Neural progenitor cell (in vitro differentiated cells): ENCODE measurements around the gene MYO18B. TPM values are rescaled to one million over a fixed set of nuclear protein-coding genes. Genes with fewer than 3 reads are reported as not detected.

Experiments used
- DNase-seq: peaks from one replicate; pipeline ENCODE4 v3.0.0-alpha.2; 2016; ENCODE audit warnings: low spot score
- H2AFZ ChIP-seq: fragments of 200-600 bp; sonication (generic); replicated peaks from 2 replicates; pipeline ENCODE4 v1.6.1; 2016; ENCODE audit warnings: antibody characterized with exemption
- H3F3A ChIP-seq: fragments of 200-600 bp; sonication (generic); 2 replicates; pipeline ENCODE4 v1.6.1; 2016; ENCODE audit warnings: antibody characterized with exemption, low read depth
- H3K27ac ChIP-seq: fragments of 200-600 bp; sonication (generic); 2 replicates; pipeline ENCODE4 v1.5.1; 2016; ENCODE audit warnings: mild to moderate bottlenecking
- H3K27me3 ChIP-seq: fragments of 200-600 bp; sonication (generic); 2 replicates; pipeline ENCODE4 v1.6.1; 2016; ENCODE audit warnings: mild to moderate bottlenecking, moderate library complexity
- H3K36me3 ChIP-seq: fragments of 200-600 bp; sonication (generic); 2 replicates; pipeline ENCODE4 v1.5.1; 2016
- H3K4me1 ChIP-seq: fragments of 200-600 bp; sonication (generic); 2 replicates; pipeline ENCODE4 v1.6.1; 2016; ENCODE audit warnings: mixed run types
- H3K4me2 ChIP-seq: fragments of 200-600 bp; sonication (generic); 2 replicates; pipeline ENCODE4 v1.6.1; 2016
- H3K4me3 ChIP-seq: fragments of 200-600 bp; sonication (generic); 2 replicates; pipeline ENCODE4 v1.5.1; 2016
- H3K79me2 ChIP-seq: fragments of 200-600 bp; sonication (generic); 2 replicates; pipeline ENCODE4 v1.6.1; 2016; ENCODE audit warnings: low read depth
- H3K9ac ChIP-seq: fragments of 200-600 bp; sonication (generic); 2 replicates; pipeline ENCODE4 v1.6.1; 2016
- H3K9me3 ChIP-seq: fragments of 200-600 bp; sonication (generic); 2 replicates; pipeline ENCODE4 v1.5.1; 2016; ENCODE audit warnings: low read depth
- H4K20me1 ChIP-seq: fragments of 200-600 bp; sonication (generic); 2 replicates; pipeline ENCODE4 v1.6.1; 2016; ENCODE audit warnings: low read depth
- H3K27ac Mint-ChIP-seq: 3 replicates; pipeline ENCODE4 v1.8.0; 2021; ENCODE audit warnings: mixed read lengths
- H3K27me3 Mint-ChIP-seq: 2 replicates; pipeline ENCODE4 v1.8.0; 2022; ENCODE audit warnings: low read depth, mild to moderate bottlenecking, inconsistent platforms, moderate library complexity, mixed read lengths; ENCODE audit not compliant: insufficient read depth
- H3K36me3 Mint-ChIP-seq: 3 replicates; pipeline ENCODE4 v1.8.0; 2021; ENCODE audit warnings: mixed read lengths
- H3K4me1 Mint-ChIP-seq: 3 replicates; pipeline ENCODE4 v1.8.0; 2021; ENCODE audit warnings: mixed read lengths
- H3K4me3 Mint-ChIP-seq: 3 replicates; pipeline ENCODE4 v1.8.0; 2021; ENCODE audit warnings: mild to moderate bottlenecking, moderate library complexity, mixed read lengths
- H3K9me3 Mint-ChIP-seq: 3 replicates; pipeline ENCODE4 v1.8.0; 2020; ENCODE audit warnings: mixed read lengths
- EZH2 ChIP-seq: fragments of 200-600 bp; sonication (generic); IDR thresholded peaks from 2 replicates; pipeline ENCODE4 v1.6.1; 2017; ENCODE audit warnings: antibody characterized with exemption, mild to moderate bottlenecking, moderate library complexity
- EZH2phosphoT487 ChIP-seq: fragments of 200-600 bp; sonication (generic); IDR thresholded peaks from 2 replicates; pipeline ENCODE4 v1.6.1; 2017; ENCODE audit warnings: antibody characterized with exemption
- total RNA-seq: library from RNA; depleted of rRNA; stranded (reverse); fragments of >200 nt; gene quantifications from 2 replicates; pipeline ENCODE4 v1.2.3, GENCODE V29; 2015; ENCODE audit warnings: low replicate concordance
- TF ChIP-seq, protein P1 (sequence below): fragments of 200-600 bp; sonication (generic); IDR thresholded peaks from 2 replicates; pipeline ENCODE4 v1.5.1; 2017; ENCODE audit warnings: antibody characterized with exemption, mild to moderate bottlenecking

The MYO18B gene
- total RNA-seq, 1 donor from 2014 or later, result not detected

DNA sequence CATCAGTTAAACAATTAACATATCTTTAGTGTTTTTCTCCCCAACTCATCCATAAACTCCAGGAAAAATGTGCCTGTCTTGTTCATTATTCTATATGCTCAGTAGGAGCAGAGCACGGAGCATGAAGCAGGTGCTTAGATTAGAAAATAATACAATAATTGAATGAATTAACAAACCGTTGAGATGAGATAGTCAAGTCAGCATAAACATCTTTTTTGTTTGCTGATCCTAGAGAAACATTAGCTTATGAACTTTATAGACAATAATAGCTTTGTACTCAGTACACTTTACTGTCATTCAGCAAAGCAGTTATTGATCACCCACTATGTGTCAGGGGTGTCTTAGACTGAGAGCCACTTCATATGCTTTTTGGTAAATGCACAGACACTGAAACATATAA is 322.1 kb downstream of the MYO18B start:
- Mint-ChIP-seq H3K27me3 (peaks cover 4% of the 10 kb centered on the region), H3K9me3 (peaks cover 1% of the 10 kb centered on the region), H3K4me1 (peaks cover 67% of the 10 kb centered on the region), H3K36me3 (no peaks in the 10 kb centered on the region), H3K4me3 (no peak overlapping the region), H3K27ac (no peak overlapping the region)
- Histone ChIP-seq H3K27me3 (no peaks in the 10 kb centered on the region), H3K9ac (no peak overlapping the region), H3K36me3 (no peaks in the 10 kb centered on the region), H3K79me2 (no peaks in the 10 kb centered on the region), H3K9me3 (no peaks in the 10 kb centered on the region), H2AFZ (no peak overlapping the region), H3K27ac (no peak overlapping the region), H3K4me2 (no peak overlapping the region), H4K20me1 (peaks cover 3% of the 10 kb centered on the region), H3F3A (peaks cover 37% of the 10 kb centered on the region), H3K4me3 (no peak overlapping the region), H3K4me1 (peaks cover 47% of the 10 kb centered on the region)
- no peak for TF ChIP-seq EZH2phosphoT487
- TF ChIP-seq EZH2, result no peak
- TF ChIP-seq, protein P1, sequence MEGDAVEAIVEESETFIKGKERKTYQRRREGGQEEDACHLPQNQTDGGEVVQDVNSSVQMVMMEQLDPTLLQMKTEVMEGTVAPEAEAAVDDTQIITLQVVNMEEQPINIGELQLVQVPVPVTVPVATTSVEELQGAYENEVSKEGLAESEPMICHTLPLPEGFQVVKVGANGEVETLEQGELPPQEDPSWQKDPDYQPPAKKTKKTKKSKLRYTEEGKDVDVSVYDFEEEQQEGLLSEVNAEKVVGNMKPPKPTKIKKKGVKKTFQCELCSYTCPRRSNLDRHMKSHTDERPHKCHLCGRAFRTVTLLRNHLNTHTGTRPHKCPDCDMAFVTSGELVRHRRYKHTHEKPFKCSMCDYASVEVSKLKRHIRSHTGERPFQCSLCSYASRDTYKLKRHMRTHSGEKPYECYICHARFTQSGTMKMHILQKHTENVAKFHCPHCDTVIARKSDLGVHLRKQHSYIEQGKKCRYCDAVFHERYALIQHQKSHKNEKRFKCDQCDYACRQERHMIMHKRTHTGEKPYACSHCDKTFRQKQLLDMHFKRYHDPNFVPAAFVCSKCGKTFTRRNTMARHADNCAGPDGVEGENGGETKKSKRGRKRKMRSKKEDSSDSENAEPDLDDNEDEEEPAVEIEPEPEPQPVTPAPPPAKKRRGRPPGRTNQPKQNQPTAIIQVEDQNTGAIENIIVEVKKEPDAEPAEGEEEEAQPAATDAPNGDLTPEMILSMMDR, result no peak
- no peak for DNase-seq

DNA sequence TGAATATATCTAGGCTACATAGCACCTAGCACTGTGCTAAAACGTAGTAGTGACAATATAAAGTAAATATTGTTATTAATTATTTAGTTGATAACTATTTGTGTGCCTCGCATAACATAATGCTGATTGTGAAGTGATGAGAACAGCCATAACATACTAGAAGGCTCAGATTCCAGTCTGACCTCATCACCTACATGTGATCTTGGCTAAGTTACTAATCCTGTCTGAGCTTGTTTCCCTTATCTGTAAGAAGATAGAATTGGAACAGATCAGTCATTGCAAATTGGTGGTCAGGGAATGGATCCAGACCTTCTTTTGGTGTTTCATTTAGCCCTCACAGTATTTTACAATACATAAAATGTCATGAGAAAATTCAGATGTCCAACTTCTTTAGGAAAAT is 323.9 kb downstream of the MYO18B start:
- peak overlapping the region; percentile 88 for H3K27ac ChIP-seq
- no peaks in the 10 kb centered on the region for H3K79me2 ChIP-seq
- no peak overlapping the region for H3K9ac ChIP-seq
- H3K4me3 ChIP-seq, result peak overlapping the region; percentile 8
- H3K4me1 ChIP-seq, result peaks cover 42% of the 10 kb centered on the region
- no peaks in the 10 kb centered on the region for H3K9me3 ChIP-seq
- Mint-ChIP-seq H3K27me3 (peaks cover 4% of the 10 kb centered on the region), H3K9me3 (peaks cover 7% of the 10 kb centered on the region), H3K4me3 (no peak overlapping the region), H3K36me3 (no peaks in the 10 kb centered on the region), H3K4me1 (peaks cover 60% of the 10 kb centered on the region), H3K27ac (peak overlapping the region; percentile 99)
- H3K4me2 ChIP-seq, result peak overlapping the region; percentile 62
- no peaks in the 10 kb centered on the region for H3K27me3 ChIP-seq
- peaks cover 37% of the 10 kb centered on the region for H3F3A ChIP-seq
- no peak for DNase-seq
- peaks cover 3% of the 10 kb centered on the region for H4K20me1 ChIP-seq
- H2AFZ ChIP-seq, result no peak overlapping the region
- no peaks in the 10 kb centered on the region for H3K36me3 ChIP-seq
- TF ChIP-seq, protein P1, result no peak

DNA sequence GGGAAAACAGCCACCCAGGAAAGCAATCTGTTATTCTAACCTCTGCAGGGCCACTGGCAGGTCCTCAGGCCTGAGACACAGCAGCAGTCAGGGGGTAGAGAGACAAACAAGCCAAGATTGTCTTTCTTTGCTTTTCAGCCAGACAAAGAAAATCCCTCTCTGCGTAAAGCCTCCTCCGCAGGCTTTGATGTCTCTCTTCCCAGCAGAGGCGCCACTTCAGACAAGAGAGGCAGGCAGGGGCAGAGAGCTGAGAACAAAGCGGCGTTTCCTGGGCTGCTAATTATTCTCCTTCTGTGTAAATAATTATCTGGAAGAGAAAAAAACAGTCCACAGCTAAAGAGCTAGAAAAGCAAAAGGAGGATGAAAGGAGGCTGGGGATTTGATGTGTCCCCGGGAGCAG is 324.5 kb downstream of the MYO18B start:
- Histone ChIP-seq H3F3A (peaks cover 37% of the 10 kb centered on the region), H3K4me1 (peaks cover 42% of the 10 kb centered on the region), H3K4me3 (peak overlapping the region; percentile 8), H3K9me3 (no peaks in the 10 kb centered on the region), H3K4me2 (peak overlapping the region; percentile 62), H2AFZ (no peak overlapping the region), H3K9ac (no peak overlapping the region), H4K20me1 (peaks cover 3% of the 10 kb centered on the region), H3K27me3 (no peaks in the 10 kb centered on the region), H3K79me2 (no peaks in the 10 kb centered on the region), H3K36me3 (no peaks in the 10 kb centered on the region), H3K27ac (peak overlapping the region; percentile 88)
- Mint-ChIP-seq H3K27ac (peak overlapping the region; percentile 99), H3K4me1 (peaks cover 53% of the 10 kb centered on the region), H3K36me3 (no peaks in the 10 kb centered on the region), H3K4me3 (peak overlapping the region; percentile 76), H3K9me3 (peaks cover 7% of the 10 kb centered on the region), H3K27me3 (peaks cover 3% of the 10 kb centered on the region)
- TF ChIP-seq EZH2 (no peak), EZH2phosphoT487 (peak; percentile 48)
- TF ChIP-seq, protein P1, result peak; percentile 42
- DNase-seq, result peak; percentile 97
